Fibroblast of the aortic adventitia (primary cell): ENCODE measurements around the gene CPXM2. TPM values are rescaled to one million over a fixed set of nuclear protein-coding genes. Genes with fewer than 3 reads are reported as not detected.

ENCODE experiments used
- DNase-seq: peaks from one replicate; pipeline ENCODE4 v3.0.0-alpha.2; 2010; ENCODE audit warnings: low read depth
- H3K4me3 ChIP-seq: 2 replicates; pipeline ENCODE4 v1.5.1; 2011; ENCODE audit warnings: low read depth, mild to moderate bottlenecking, control low read depth, low read length, moderate library complexity
- total RNA-seq: library from RNA; depleted of rRNA; stranded (reverse); fragments of >200 nt; gene quantifications from 2 replicates; pipeline ENCODE4 v1.2.3, GENCODE V29; 2012; ENCODE audit warnings: low replicate concordance
- TF ChIP-seq, protein P1 (sequence below): IDR thresholded peaks from 2 replicates; pipeline ENCODE4 v1.5.1; 2011; ENCODE audit warnings: mild to moderate bottlenecking, low read length, control low read depth, inconsistent platforms; ENCODE audit not compliant: insufficient read depth

The CPXM2 gene
- total RNA-seq, 1 donor, result 64.0 TPM

DNA sequence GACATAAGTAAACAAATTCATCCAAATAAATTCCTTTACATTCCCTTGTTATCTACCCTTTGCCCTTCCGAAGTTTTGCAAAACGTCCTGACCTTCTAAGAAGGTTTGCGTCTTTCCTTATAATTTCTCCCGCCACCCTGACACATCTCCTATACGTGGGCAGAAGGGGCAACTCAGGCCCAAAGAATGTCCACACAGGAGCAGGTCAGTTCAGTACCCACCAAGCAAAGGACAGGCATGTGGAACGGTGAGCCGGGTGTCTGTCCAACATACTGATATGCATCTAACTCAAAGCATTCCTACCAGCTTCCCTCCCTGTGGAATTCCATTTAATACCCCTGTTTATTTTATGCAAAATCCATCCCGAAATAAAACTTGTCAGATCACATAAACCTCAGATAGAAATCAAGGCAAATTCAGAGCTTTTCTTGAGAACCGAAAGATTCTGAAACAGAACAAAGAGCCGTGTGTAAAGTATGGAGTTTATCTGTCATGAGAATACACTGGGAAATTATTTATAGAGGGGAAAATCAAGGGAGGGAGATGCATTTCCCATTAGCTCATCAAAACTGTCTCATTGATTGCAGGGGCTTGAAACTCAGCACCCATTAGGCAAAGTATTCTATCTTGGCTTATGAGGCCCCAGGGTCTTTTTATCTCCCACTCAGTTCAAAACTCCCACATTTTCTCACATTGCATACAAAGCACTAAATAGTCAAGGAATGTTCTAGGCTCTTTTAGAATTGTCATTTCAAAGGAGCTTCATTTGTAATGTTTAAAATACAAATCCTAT is 140.1 kb downstream of the CPXM2 start:
- DNase-seq, result no peak
- TF ChIP-seq, protein P1, sequence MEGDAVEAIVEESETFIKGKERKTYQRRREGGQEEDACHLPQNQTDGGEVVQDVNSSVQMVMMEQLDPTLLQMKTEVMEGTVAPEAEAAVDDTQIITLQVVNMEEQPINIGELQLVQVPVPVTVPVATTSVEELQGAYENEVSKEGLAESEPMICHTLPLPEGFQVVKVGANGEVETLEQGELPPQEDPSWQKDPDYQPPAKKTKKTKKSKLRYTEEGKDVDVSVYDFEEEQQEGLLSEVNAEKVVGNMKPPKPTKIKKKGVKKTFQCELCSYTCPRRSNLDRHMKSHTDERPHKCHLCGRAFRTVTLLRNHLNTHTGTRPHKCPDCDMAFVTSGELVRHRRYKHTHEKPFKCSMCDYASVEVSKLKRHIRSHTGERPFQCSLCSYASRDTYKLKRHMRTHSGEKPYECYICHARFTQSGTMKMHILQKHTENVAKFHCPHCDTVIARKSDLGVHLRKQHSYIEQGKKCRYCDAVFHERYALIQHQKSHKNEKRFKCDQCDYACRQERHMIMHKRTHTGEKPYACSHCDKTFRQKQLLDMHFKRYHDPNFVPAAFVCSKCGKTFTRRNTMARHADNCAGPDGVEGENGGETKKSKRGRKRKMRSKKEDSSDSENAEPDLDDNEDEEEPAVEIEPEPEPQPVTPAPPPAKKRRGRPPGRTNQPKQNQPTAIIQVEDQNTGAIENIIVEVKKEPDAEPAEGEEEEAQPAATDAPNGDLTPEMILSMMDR, result no peak

GRCh38 chr10:123750901-123751300 is 140.7 kb downstream of the CPXM2 start:
- no peak overlapping the region for H3K4me3 ChIP-seq
- TF ChIP-seq, protein P1, result no peak
- DNase-seq, result no peak

More for the DNA sequence above, 140.1 kb downstream of the CPXM2 start:
- no peak overlapping the region for H3K4me3 ChIP-seq

GRCh38 chr10:123748711-123749110 is 142.9 kb downstream of the CPXM2 start:
- TF ChIP-seq, protein P1, result no peak
- no peak overlapping the region for H3K4me3 ChIP-seq
- no peak for DNase-seq

DNA sequence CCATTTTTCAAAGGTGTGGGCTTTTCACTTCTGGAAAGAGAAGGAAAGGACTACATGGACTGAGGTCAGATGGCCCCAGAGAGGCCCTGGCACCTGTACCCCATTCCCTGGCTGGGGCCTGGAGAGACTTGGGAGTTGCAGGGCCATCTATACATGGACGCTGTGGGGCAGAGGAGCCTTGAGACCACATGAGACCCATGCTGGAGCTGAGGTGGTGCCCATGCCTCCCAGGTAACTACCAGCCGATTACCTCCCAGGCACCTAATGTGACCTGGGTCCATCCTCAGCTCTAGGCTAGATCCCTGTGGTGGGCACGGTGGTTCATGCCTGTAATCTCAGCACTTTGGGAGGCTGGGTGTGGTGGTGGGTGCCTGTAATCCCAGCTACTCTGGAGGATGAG is 144.2 kb downstream of the CPXM2 start:
- no peak overlapping the region for H3K4me3 ChIP-seq
- no peak for DNase-seq
- TF ChIP-seq, protein P1, result no peak

DNA sequence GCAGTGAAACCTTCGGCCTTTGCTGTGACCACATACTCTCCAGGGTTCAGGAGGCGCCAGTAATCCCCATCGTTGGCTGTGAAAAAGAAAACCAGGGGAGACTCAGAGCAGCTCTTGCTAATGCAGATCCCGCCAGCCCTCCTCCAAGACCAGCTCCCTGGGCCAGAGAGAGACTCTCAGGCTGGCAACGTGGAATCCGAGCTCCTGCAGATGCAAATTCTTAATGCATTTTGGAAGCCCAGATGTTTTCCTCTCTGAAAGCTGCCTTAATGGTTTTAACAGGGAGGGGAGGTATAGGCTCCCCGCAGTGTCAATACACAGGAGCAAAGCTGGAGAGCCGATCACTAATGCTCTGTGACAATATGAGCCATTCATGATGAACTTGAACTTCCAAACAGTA is 144.7 kb downstream of the CPXM2 start:
- no peak overlapping the region for H3K4me3 ChIP-seq
- DNase-seq, result no peak
- TF ChIP-seq, protein P1, result no peak

DNA sequence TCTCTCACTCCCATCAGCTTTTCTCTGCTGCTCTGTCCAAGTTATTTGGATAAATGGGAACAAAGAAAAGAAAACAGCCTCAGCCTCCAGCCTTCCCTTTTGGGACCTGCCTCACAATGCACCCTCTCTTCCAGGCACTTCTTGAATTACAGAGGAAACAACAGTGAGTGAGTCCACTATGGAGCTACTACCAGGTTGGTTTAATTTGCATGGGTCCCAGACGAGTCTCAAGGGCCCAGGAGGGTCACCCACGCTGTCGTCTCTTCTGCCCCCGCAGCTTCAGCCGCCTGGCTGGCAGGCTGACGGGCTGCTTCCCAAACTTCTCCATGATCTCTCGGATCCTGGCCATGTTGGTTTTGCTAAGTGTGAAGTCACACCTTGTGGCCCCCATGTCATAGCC is 145.1 kb downstream of the CPXM2 start:
- no peak for DNase-seq
- no peak overlapping the region for H3K4me3 ChIP-seq
- TF ChIP-seq, protein P1, result no peak
